ENCODE measurements around the gene AMMECR1. TPM values are rescaled to one million over a fixed set of nuclear protein-coding genes. Genes with fewer than 3 reads are reported as not detected.

AMMECR1 gene
- total RNA-seq, 1 experiment from 2014 or later = 15.0 TPM

GRCh38 chrX:110248578-110248977 is 69.3 kb downstream of the AMMECR1 start:
- no peak for DNase-seq (ENCODE audit: low read depth, low spot score)
- Histone ChIP-seq H3K27ac (ENCODE audit: low read length) (no peak overlapping the region), H3K36me3 (ENCODE audit: control insufficient read depth, insufficient read depth, low read length) (no peaks in the 10 kb centered on the region), H3K4me3 (ENCODE audit: low read depth in 2 of 2, low read length in 2 of 2) (no peak overlapping the region), H3K4me1 (ENCODE audit: control insufficient read depth, insufficient read depth, low read length) (no peaks in the 10 kb centered on the region; the same call in 1 of the 2 replicates), H3K9me3 (ENCODE audit: control insufficient read depth, insufficient read depth, low read depth, low read length) (no peaks in the 10 kb centered on the region), H3K27me3 (ENCODE audit: control insufficient read depth, insufficient read depth, low read length) (no peaks in the 10 kb centered on the region)
- TF ChIP-seq CTCF (IDR thresholded peaks at IDR 0.05) = no peak
- no peak for TF ChIP-seq POLR2AphosphoS5 (IDR thresholded peaks at IDR 0.05; ENCODE audit: low read depth, low read length)
- no peak for TF ChIP-seq REST (IDR thresholded peaks at IDR 0.05; ENCODE audit: insufficient read depth in 1 of 2, low read depth in 2 of 2, low read length in 1 of 2)
- TF ChIP-seq TCF7L2 (IDR thresholded peaks at IDR 0.05; ENCODE audit: low read depth, low read length) = no peak
- no peak for TF ChIP-seq SIN3A (IDR thresholded peaks at IDR 0.05; ENCODE audit: borderline replicate concordance, insufficient read depth, low read depth, low read length)
- in situ Hi-C loops (cut with HindIII; ENCODE audit: low pct_unique_long_range_greater_than_20kb, low sequenced_read_pairs) (no loop called here), intact Hi-C loops (cut with micrococcal nuclease; ENCODE audit: unreplicated experiment) (no loop called here)
- ChIA-PET POLR2A (no interaction called here), CTCF (no interaction called here)
- no peak for ATAC-seq
- BruUV-seq (replicated peaks) = no TSS peak

- ATAC-seq (no peak), DNase-seq (ENCODE audit: low read depth, low spot score) (no peak)
- H3K4me1 ChIP-seq (ENCODE audit: control insufficient read depth, insufficient read depth, low read length) = peaks cover 3% of the 10 kb centered on the region; the same call in 1 of the 2 replicates
- no peak overlapping the region for H3K27ac ChIP-seq (ENCODE audit: low read length)
- ChIA-PET POLR2A (no interaction called here), CTCF (no interaction called here)
- H3K36me3 ChIP-seq (ENCODE audit: control insufficient read depth, insufficient read depth, low read length) = no peaks in the 10 kb centered on the region
- H3K27me3 ChIP-seq (ENCODE audit: control insufficient read depth, insufficient read depth, low read length) = no peaks in the 10 kb centered on the region
- H3K4me3 ChIP-seq (ENCODE audit: low read depth in 2 of 2, low read length in 2 of 2) = no peak overlapping the region
- no peaks in the 10 kb centered on the region for H3K9me3 ChIP-seq (ENCODE audit: control insufficient read depth, insufficient read depth, low read depth, low read length)
- in situ Hi-C loops (cut with HindIII; ENCODE audit: low pct_unique_long_range_greater_than_20kb, low sequenced_read_pairs) (no loop called here), intact Hi-C loops (cut with micrococcal nuclease; ENCODE audit: unreplicated experiment) (no loop called here)
- no TSS peak for BruUV-seq (replicated peaks)
- TF ChIP-seq CTCF (IDR thresholded peaks at IDR 0.05) (no peak), REST (IDR thresholded peaks at IDR 0.05; ENCODE audit: insufficient read depth in 1 of 2, low read depth in 2 of 2, low read length in 1 of 2) (no peak), POLR2AphosphoS5 (IDR thresholded peaks at IDR 0.05; ENCODE audit: low read depth, low read length) (no peak), TCF7L2 (IDR thresholded peaks at IDR 0.05; ENCODE audit: low read depth, low read length) (no peak), SIN3A (IDR thresholded peaks at IDR 0.05; ENCODE audit: borderline replicate concordance, insufficient read depth, low read depth, low read length) (no peak)
Observed at GRCh38 chrX:110245011-110245410, 72.9 kb downstream of the AMMECR1 start.

Measured in Panc1 (cell line).